DMS 273 treated with DMSO at 0.1 percent for 48 hours (cell line): ENCODE data around the gene JAML.

Experiments used
- DNase-seq: peaks from one replicate; lab custom pipeline; 2025; lab: John Stamatoyannopoulos, UW

JAML gene

DNA sequence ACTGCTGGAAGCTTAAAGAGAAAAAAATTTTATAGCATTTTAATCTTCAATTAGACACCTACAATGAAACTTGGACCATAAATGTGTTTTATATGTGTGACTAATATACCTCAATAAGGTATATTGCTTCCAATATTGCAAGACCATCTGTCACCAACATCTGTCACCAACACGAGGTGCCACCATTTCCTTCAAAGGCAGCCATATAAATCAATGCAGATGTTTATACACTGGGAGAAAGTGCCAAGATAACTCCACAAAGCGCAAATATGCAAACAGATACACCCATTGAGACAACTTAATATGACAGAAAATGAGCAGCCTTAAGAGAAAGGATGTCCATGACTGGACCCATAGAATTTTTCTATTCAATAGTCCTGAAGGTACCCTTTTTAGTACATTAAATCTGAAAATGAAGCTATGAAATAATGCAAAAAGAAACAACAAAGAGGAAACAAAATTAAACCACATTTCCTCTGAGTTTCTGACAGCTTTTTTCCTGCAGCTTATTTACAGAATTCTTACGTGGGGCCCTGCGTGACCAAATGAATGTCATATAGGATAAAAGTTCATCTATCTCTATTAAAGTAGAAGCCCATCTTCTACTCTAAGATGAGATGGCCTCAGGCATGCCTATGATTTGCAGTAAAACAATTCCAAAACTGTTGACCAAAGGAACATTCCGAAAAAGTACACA lies 14.8 kb upstream of the JAML start:
- DNase-seq, result no peak

DNA sequence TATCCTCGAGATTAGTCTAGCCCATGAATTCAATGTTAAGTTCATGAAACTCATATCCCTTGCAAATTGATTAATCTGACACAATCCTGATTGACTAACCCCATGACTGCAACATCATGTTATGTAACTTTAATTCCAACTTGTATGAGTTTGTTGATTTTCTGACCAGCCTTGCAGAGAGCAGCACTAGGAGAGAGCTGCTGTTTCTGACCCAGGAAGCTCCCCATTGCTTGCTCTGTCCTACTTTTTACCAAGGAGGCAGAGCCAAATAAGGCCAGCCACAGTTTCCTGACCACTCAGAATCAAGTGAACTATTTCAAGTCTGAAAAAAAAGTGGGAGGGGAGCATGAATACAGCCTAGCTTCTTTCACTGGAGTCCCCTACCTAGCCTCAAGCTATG lies 14.1 kb upstream of the JAML start:
- DNase-seq, result no peak

DNA sequence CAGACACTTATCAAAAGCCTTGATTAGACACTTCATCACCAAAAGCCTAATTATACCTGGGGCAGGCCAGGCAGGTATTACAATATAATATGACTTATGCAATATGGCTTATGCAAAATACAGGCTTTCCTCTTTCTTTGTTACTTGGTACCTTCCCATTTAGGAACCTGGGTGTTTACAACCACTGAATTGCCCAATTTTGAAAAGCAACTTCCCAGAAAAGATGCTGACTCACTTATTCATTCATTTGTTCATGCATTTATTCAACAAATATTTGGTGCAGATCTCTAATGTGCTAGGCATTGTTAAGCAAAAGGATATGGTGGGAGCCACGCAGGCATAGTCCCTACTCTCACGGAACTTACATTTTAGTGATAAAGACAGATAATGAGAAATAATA lies 13.6 kb upstream of the JAML start:
- no peak for DNase-seq

DNA sequence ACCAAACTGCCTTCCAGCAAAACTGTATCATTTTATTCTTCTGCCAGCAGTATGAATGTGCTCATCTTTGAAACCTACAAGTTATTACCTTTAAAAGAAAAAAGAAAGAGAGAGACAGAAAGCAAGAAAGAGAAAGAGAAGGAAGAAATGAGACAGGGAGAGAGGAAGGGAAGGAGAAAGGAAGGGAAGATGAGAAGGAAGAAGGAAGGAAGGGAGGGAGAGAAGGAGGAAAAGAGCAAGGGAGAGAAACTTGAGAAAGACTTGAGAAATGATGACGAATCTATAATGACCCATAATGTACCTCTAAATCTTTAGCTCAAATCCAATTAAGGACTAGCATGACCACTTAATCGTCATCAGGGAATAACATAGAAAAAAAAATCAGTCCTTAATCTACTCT lies 11.4 kb upstream of the JAML start:
- no peak for DNase-seq

DNA sequence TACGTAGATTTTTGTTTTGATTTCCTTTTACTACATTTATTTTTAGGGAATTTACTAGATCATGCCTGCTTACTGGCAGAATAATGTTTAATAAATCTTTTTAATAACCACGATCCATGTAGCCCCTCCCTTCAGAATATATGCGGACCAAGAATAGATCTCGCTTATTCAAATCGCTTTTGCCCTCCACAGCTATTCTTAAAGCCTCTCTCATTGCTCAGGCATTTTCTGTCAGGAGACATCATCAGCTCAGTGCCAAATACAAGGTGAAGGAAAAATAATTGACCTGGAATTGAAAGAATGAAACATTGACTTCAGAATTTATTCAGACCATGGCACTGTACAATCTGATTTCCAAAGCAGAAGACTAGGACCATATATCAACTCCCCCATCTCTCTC lies 10.0 kb upstream of the JAML start:
- DNase-seq, result no peak

DNA sequence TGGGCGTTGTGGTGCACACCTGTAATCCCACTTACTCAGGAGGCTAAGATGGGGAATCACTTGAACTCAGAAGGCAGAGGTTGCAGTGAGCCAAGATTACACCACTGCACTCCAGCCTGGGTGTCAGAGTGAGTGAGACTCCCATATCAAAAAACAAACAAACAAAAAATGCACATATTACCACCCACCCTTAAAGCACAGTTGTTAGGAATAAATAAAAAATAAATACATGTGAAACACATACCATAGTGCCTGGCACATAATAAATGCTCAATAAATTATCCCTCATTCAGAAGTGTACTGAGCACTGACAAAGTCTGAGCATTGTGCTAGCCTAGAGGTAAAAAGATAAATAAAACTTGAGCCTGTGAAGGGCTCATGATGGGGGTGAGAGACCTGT lies 9.0 kb upstream of the JAML start:
- DNase-seq, result no peak

DNA sequence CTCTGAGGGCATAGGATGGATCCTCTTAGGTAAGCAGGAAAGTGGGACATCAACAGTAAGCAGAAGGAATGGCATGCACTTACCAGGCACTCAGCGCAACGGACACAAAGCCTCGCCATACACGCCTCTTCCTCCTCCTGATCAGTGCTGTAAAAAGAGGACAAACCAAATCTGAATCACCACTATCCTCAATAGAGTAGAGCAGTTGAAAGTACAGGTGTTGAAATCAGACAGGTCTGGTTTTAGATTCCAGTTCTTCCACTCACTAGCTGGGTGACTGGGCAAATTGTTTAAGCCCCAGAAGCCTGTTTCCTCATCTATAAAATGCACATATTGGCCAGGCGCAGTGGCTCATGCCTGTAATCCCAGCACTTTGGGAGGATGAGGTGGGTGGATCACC lies 8.6 kb upstream of the JAML start:
- no peak for DNase-seq

DNA sequence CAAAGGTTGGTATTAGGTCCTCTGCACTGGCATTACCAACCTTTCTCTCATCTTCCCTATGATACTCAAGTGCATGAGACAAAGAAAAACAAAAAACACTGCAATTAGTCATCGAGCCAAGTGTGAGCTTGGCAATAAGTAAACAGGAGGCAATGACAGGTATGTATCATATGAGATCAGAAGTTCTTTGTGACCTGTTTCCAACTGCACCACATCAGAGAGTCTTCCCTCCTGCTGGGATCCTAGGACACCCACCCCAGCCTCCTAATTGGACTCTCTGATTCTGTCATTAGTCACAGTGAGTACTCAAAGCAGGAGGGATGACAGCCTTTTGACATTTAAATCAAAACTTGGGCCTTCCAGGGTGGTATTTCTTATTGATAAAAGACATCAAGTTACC lies 7.8 kb upstream of the JAML start:
- no peak for DNase-seq

DNA sequence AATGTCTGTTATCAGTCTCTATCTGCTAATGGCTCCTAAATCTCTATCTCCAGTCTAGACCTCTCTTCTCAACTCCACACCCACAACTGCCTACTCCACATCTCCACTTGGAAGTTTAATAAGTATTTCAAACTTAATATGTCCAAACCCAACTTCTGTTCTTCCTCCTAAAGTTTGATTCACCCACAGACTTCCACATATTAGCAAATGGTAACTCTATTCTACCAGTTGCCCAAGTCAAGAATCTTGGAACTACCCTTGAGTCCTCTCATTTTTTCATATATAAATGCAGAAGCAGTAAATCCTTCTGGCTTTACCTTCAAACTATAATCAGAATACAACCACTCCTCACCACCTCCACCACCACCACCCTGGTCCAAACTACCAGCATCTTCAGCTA lies 6.7 kb upstream of the JAML start:
- DNase-seq, result no peak

DNA sequence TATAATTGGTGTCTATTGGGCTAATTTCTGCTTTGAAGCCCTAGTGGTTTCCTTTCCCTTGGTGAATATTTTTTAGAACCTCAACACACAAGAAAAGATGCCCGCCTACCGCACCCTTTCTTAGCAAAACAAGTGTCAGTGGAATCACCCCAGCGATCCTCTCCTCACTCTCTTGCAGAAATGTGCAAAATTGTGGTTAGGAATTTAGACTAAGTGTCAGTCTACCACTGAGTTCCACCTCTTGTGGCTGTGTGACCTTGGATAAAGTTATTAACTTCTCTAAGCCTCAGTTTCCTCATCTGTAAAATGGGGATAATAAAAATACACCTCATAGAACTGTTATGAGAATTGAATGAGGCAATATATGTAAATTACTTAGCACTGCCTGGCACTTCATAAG lies 5.3 kb upstream of the JAML start:
- DNase-seq, result no peak

DNA sequence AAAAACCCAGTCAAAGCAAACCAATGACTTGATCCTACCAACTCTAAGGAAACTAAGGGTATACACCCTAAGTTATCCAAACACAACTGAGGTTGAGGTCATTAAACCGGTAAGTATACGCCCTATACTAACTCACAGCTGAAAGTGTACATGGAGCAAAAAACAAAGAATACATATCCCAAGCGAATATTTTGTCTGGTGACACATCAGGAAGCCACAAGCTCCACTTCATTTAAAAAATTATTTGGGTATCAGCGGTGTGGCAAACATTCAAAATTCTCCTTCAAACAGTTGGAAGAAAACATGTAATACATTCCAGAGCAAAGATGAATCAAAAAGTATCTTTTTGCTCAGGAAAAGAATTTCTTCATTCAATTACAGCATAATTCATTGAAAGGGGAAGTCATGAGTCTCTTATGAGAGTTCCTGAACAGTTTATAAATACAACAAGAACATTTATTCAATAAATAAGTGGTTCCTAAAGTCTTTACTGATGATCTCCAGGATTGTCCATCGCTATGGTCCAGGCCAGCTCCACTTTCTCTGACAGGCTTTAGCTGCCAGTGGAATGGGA lies 4.5 kb upstream of the JAML start:
- no peak for DNase-seq

DNA sequence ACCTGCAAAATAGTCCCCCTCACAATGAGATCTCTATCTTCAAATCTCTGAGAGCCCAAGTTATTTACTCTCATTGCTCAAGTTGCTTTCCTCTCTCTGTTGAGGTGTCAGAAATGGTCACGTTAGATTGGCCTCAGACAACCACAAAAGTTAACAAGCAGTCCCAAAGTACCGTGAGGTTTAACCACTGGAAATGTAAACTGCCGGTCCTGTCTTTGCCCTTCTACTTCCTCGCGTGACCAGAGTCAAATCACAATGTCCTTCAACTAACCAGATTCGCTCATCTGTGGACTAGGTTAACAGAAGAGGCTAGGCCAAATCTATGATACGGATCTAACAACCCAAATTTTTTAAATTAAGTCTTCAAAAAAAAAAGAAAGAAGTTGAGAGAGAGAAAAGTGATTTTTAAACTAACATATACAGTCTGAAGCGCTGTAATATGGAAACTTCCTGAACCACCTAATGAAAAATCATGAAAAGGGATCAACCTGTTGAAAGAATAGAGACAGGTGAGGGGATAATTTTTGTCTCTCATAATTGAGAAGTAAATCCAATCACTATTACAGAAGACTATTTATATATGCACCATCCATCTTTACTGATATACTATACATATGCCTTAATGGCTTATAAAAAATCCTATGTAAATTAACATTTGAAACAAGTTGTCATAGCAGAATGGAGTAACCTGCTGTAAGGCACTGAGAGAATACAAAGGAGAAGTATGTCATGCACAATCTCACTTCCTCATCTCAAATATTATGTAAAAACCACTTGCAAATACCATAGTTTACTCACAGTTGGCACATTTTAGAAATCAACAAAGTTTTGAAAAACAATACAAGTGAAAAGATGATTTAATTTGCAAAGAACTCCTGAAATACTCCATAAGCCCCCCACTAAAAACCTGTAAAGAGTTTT lies 3.3 kb upstream of the JAML start:
- no peak for DNase-seq

DNA sequence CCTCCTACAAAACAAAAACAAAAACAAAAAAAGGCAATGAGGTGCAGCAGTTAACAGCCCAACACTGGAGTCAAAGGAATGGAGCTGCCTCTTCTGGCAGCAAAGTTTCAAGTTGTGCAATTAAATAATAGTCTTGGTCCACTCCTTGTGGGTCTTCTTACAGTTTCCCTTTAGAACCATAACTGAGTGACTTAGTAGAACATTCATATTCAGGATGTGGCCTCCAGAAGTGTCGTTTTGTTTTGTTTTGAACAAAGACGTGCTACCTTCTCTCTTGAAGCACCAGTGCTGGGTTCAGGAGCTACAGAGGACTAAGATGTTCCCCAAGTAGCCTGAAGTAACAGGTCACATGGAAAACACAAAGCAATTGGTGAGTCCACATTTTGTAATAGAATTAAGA lies 2.0 kb upstream of the JAML start:
- no peak for DNase-seq

DNA sequence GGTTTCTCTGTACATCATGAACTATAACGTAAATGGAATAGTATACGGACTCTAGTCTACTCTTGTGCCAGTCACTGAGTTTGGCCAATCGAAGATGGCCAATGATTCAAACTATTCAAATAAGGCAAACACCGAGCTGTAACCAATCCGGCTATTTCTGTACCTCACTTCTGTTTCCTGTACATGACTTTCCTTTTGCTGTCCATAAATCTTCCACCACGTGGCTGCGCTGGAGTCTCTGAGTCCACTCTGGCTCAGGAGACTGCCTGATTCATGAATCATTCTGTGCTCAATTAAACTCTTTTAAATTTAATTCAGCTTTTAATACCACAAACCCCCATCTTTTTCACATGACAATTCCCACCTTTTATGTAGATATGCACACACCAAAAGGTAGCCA lies 1.5 kb upstream of the JAML start:
- no peak for DNase-seq

DNA sequence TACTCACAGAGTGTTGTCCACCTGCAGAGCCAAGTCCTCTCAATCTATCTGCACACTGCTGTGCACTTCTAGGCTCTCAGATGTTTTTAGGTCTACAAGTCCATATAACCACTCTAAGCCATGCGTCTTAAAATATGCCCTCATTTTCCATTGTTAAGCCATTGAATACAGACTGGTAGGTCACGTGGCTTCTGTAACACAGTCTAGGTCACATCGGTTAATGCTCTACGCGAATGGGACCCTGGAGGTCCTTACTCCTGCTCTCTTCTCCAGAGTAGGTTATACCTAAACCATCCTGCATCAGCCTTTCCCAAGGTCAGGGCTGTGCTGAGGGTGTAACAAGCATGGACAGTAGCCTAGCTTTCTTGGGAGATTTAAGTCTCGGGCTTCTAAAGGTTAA lies 819 bp downstream of the JAML start:
- DNase-seq, result no peak

DNA sequence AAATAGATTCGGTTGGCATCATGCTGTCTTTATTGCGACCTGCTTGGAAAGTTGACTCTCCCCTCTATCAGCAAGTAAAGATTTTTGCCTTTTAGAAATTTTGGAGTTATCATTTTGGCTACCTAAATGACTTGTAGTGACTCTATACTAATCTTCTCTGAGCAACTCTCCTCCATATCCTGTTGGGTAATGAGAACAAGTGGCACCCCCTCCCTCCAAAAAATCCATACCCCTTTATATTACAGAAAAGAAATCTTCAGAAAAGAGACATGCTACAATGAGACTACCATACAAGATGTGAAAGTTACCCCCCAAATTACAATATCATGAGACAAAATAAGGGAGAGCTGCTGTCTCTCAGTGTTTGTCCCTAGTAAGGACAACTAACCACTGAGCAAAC lies 1.2 kb downstream of the JAML start:
- DNase-seq, result no peak

DNA sequence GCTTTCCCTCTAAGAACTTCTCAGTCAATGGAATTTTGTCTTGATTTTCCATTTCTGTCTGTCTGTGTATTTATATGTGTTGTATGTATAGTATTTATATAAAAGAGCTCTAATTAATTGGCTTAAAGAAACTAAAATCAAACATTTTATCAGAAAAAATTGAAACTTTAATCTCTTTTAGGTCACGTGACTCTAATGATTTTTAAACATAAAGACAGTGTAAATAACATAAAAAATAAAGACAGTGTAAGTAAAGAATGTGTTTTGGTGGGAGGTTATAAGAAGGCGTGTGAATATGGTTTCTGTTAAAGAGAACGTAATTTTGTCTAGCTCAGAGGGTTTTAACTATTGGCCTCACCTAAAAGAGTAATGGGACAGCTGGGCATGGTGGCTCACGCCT lies 2.4 kb downstream of the JAML start:
- no peak for DNase-seq

DNA sequence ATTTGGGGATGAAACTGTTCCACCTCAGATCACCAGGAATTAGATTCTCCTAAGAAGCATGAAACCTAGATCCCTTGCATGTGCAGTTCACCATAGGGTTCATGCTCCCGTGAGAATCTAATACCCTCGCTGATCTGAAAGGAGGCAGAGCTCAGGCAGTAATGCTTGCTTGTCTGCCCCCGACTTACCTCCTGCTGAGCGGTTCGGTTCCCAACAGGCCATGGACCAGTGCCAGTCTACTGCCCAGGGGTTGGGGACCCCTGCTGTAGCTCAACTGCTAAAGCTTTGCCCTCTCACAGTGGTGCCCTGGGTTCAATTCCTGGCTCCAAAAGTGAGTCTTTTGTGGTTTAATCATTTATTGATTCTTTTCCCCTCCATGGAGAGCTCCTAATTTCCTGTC lies 3.4 kb downstream of the JAML start:
- no peak for DNase-seq

DNA sequence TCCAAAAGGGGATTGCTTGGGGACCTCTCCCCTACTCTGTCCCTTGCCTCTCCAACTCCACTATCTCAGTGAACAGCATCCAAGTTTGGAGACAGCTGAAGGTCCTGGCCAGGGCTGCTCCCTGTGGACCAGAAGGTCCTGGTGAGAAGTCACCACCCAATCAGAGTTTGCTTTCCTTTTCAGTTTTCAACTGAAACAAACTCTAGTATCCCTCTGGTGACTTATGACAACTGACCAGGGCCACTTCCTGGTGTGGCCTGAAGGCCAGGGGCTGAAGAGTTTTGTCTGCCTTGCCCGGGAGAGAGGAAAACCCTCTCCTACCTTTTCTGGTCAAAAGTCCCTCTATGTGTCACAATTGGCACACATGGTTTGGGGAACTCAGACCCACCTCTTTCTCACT lies 5.1 kb downstream of the JAML start:
- DNase-seq, result no peak

DNA sequence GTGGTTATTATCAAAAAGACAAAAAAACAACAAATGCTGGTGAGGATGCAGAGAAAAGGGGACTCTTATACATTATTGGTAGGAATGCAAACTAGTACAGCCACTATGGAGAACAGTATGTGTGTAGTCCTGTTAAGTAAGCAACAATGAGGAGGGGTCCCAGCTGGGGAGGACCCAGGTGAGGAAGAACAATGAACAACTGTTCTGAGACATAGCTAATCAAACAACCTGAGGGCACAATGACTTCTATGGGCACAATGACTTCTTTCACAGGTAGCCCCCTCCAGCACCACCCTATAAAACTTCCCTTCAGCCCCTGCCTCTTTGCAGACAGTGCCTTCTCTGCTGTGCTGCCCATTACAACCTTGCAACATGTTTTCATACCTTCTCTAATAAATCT lies 5.6 kb downstream of the JAML start:
- no peak for DNase-seq

DNA sequence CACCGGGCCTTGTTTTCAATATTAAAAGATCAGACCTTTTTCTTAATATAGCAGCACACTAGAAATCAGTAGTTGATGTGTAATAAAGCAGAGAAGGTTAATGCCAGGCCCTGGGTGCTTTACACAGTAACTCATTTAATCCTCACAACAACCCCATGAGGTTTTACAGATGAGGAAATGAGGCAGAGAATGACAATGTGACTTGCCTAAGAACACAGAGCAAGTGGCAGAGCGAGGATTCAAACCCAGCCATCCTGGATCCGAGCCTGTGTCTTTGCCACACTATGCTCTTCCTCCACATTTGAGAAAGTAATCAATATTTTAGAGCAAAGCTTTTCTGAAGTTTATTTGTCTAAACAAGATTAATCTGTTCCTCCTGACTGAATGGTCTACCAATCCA lies 7.2 kb downstream of the JAML start:
- DNase-seq, result no peak

DNA sequence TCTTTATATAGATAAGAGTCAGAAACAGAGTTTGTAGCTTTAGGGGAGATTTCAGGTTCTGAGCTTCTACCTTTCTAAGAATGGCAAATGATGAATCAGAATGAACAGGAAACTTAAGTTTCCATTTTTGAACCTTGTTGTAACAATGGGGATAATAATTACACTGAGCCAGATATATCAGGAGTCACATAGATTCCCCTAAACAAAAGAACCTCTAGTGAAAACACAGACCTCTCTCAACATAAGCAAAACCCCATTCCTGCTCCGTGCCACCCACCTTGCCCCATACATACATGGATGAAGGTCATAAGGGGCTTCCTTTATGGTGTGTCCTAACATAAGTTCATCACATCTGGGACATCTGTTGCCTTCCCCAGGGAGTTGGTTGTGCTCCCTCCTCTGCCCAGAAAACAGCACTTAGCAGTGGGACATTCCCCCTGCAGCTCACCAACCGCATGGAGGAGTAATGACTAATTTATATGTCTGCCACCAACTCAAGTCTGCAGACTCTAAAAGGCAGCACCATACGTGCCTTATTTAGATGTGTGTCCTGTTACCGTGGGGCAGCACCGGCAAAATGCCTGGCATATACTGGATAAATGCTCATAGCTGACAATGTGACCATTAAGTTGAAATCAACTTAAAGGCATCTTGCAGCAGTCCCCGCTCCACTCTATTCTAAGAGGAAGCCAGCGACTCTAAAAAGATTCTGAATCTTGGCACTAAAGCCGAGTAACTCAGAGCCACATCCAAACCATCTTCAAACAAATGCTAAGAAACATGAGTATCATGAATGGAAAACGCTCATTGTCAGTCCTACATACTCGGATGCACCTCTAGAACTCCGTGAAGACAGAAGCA lies 8.0 kb downstream of the JAML start:
- DNase-seq, result no peak
